GM18873 (cell line): Measurements from ENCODE around the gene NXPH4.

Source experiments
- ATAC-seq: cut with Tn5 transposase; IDR thresholded peaks from one replicate; pipeline ENCODE4 v1.9.1; 2021; ENCODE audit warnings: mild to moderate bottlenecking, moderate library complexity, moderate number of reproducible peaks; ENCODE audit not compliant: unreplicated experiment, low FRiP score

The NXPH4 gene

DNA sequence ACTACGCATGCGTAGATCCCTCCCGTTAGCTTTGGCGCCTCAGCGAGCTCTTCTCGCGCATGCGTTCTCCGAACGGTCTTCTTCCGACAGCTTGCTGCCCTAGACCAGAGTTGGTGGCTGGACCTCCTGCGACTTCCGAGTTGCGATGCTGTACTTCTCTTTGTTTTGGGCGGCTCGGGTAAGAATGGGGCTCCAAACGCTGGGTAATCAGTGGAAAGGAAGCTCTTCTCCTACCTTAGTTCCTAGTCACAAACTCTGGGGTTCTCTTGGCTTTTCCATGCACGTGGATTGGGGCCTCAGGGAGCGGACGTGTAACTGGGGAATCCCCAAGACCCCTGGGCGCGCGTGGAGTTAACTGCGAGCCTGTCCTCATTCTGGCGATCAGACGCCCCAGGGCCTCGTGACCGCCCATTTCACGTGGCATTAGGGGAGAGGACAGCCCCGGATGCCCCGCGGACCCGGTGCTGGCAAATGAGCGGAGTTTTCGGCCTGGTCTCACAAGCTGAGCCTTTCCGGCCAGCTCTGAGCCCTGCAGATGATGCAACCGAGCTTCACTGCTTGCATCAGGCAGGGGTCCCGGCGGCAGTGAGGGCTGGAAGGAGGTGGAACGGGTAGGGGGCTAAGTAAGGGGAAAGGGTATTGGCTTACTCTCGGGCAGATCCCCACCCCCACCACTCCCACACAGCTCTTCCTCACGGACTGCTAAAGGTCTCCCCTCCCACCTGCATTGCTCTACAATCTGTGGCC, 13.2 kb downstream of the NXPH4 start, which contains the start of gene SHMT2:
TSS of gene SHMT2 (plus strand) at position 78 of the 747 bp plus-strand sequence. CDS start at position 146, 68 bp downstream.
- ATAC-seq = peak; percentile 60

GRCh38 chr12:57230381-57231155, 14.0 kb downstream of the NXPH4 start:
- no peak for ATAC-seq

GRCh38 chr12:57231276-57232021, 14.9 kb downstream of the NXPH4 start:
- ATAC-seq = no peak

DNA sequence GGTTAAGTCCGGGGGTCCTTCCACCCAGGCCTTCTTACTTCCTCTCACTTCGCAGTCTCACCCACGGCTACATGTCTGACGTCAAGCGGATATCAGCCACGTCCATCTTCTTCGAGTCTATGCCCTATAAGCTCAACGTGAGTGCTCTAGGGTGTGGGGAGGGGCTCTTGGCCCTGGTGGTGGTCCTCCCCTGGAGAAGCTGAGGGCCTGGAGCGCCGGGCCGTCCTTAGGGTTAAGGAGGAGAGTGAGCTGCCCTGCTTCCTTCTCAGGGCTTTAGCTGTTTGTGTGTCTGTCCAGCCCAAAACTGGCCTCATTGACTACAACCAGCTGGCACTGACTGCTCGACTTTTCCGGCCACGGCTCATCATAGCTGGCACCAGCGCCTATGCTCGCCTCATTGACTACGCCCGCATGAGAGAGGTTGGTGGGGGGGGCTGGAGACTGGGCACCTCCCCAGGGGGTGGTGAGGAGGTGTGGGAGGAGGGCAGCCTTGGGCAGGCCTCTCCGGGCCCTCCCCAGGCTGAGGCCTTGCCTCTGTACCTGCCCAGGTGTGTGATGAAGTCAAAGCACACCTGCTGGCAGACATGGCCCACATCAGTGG, 15.7 kb downstream of the NXPH4 start:
- no peak for ATAC-seq

DNA sequence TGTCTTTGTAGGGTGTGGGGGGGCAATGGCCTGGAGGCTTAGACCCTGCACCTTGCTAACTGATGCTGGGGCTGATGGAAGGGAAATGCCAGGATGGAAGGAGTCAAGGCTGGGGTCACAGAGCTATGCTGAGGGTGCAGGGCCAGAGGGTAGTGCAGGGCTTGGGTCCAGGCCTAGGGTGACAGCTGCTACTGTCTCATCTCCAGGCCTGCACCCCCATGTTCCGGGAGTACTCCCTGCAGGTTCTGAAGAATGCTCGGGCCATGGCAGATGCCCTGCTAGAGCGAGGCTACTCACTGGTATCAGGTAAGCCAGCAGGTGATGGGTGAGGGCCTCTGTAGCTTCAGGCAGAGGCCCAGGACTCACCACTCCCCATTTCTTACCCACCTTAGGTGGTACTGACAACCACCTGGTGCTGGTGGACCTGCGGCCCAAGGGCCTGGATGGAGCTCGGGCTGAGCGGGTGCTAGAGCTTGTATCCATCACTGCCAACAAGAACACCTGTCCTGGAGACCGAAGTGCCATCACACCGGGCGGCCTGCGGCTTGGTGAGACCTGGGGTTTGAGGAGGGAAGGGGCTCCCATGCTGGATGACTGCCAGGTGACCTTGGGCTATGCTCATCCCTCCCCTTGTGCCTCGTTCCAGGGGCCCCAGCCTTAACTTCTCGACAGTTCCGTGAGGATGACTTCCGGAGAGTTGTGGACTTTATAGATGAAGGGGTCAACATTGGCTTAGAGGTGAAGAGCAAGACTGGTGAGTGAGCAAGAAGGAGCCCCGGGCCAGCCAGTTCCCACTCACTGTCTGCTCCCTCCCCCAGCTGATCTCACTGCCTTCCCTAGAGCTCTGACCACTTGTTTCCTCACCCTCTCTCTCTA, 17.0 kb downstream of the NXPH4 start:
- ATAC-seq = no peak

DNA sequence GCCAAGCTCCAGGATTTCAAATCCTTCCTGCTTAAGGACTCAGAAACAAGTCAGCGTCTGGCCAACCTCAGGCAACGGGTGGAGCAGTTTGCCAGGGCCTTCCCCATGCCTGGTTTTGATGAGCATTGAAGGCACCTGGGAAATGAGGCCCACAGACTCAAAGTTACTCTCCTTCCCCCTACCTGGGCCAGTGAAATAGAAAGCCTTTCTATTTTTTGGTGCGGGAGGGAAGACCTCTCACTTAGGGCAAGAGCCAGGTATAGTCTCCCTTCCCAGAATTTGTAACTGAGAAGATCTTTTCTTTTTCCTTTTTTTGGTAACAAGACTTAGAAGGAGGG, 17.6 kb downstream of the NXPH4 start:
- no peak for ATAC-seq

GRCh38 chr12:57234571-57235016, 18.0 kb downstream of the NXPH4 start:
- no peak for ATAC-seq

- no peak for ATAC-seq
Observed at GRCh38 chr12:57235017-57235727, 18.6 kb downstream of the NXPH4 start.

DNA sequence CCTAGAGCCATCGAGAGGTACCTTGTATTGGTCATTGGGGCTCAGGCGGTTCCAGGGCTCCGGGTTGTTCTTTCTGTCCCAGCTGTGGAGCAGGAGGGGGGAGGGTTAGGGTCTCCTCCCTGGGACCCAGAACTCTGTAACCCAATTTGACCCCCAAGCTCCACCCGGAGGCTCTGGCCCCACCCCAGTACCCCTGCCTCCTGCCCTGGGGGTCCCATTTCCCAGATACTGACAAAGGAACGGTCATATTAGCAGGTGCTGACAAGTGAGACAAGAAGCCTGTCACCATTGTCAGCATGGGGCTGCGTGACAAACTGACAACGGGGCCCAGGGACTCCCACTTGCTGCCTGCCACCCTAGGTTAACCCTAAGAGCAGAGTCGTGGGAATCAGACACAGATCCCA, 19.1 kb downstream of the NXPH4 start:
- no peak for ATAC-seq

- no peak for ATAC-seq
Observed at GRCh38 chr12:57236201-57236924, 19.8 kb downstream of the NXPH4 start.

- no peak for ATAC-seq
Observed at GRCh38 chr12:57236925-57237595, 20.5 kb downstream of the NXPH4 start.

GRCh38 chr12:57237596-57237931, 21.0 kb downstream of the NXPH4 start:
- ATAC-seq = no peak

DNA sequence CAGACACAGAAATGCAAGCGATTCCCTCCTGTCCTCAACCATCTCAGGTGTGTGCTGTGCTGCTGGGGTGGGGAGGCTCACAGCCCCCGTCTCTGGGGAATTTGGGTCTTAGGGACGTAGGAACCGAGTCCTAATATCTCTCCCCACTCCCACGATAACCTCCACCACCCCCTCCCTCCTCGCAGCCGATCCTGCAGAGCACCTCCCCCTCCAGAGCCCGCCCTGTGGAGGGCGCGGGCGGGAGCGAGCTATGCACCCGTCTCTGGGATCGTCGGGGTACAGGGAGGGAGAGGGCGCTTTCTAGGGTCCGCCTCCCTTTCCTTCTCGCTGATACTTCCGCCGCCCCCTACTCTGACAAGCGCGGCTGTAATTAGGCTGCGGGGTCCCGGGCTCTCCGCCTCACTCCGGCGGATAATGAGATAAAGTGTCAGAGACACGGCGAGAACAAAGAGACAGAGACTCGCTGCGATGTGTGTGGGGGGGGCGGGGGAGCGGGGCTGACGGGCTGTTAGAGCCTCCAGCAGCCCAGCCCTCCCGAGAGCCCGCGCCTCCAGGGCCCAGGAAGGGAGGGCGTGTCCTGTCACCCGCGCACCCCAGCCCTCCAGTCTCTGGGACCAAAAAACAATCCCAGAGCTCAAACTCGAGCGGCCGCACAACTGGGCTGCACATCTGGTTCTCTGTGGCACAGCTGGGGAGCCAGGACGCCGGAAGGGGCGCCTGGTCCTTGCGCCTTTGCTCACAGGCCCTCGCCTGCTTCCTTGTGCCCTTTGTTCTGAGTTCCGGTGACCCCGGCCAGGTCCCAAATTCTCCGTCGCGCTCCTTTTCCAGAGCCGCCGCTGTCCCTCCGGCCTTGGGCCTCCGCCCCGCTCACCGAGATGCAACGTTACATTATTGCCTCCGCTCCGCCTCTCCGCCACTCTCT, 21.6 kb downstream of the NXPH4 start:
- ATAC-seq = no peak

GRCh38 chr12:57238854-57239554, 22.4 kb downstream of the NXPH4 start:
- ATAC-seq = peak; percentile 48

DNA sequence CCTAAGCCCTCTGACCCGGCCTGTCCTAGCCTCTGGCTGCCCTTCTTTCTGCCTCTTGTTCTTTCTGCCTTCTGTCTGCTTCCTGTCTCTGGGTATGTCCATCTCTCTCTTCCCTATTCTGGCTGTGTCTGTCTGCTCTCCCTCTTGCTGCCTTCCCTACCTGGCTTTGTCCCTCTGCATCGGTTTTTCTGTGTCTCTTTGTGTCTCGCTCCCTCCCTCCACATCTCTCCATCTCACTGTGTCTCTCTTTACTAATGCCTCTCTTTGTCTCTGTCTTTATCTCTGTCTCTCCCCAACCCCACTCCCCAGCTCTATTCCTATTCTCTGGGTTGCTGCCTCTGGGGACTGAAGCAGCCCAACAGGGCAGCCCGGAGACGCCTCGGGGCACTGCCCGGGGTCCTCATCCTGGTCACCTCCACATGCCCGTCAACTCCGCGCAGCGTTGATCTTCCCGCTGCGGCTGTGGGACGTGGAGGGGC, 23.0 kb downstream of the NXPH4 start:
- ATAC-seq = no peak
